A673 (cell line): ENCODE results near the gene S100A9. TPM values are rescaled to one million over a fixed set of nuclear protein-coding genes. Genes with fewer than 3 reads are reported as not detected.
A peak's percentile ranks its signal among the peaks of the same experiment; 100 is the strongest.

Source experiments
- BruUV-seq: library from RNA; stranded (reverse); fragments of 400-500 nt; replicated peaks from 2 replicates; lab custom pipeline; 2021; lab: Mats Ljungman, UMichigan
- CTCF ChIA-PET: fragments of 300-600 bp; sonication (Branson Sonifier 250); formaldehyde crosslinking; loops from one replicate; lab custom pipeline; 2022; ENCODE audit warnings: antibody characterized with exemption; lab: Charles Lee
- POLR2A ChIA-PET: fragments of 300-600 bp; sonication (Branson Sonifier 250); formaldehyde crosslinking; loops from one replicate; lab custom pipeline; 2022; ENCODE audit warnings: antibody characterized with exemption; ENCODE audit not compliant: low non-redundant PET; lab: Charles Lee
- DNase-seq: peaks from one replicate; pipeline ENCODE4 v3.0.0-alpha.2; 2015; ENCODE audit warnings: low spot score
- H3K27ac ChIP-seq: fragments of 200-600 bp; sonication (generic); 2 replicates; pipeline ENCODE4 v1.5.1; 2016; ENCODE audit warnings: mixed run types, low read depth, mild to moderate bottlenecking, mixed read lengths, antibody characterized with exemption, low read length; ENCODE audit not compliant: poor library complexity, severe bottlenecking
- H3K27me3 ChIP-seq: fragments of 200-600 bp; sonication (generic); replicated peaks from 2 replicates; pipeline ENCODE4 v1.6.1; 2017; ENCODE audit warnings: mixed run types, low read depth, mild to moderate bottlenecking, mixed read lengths, antibody characterized with exemption, low read length; ENCODE audit not compliant: insufficient read depth, poor library complexity
- H3K36me3 ChIP-seq: fragments of 200-600 bp; sonication (generic); 2 replicates; pipeline ENCODE4 v1.6.1; 2016; ENCODE audit warnings: mixed run types, mild to moderate bottlenecking, mixed read lengths, antibody characterized with exemption, low read length; ENCODE audit not compliant: insufficient read depth, poor library complexity, severe bottlenecking
- H3K4me1 ChIP-seq: fragments of 200-600 bp; sonication (generic); 2 replicates; pipeline ENCODE4 v1.6.1; 2017; ENCODE audit warnings: mixed run types, mild to moderate bottlenecking, mixed read lengths, antibody characterized with exemption, low read length; ENCODE audit not compliant: insufficient read depth, poor library complexity, severe bottlenecking
- H3K4me3 ChIP-seq: fragments of 200-600 bp; sonication (generic); 2 replicates; pipeline ENCODE4 v1.5.1; 2016; ENCODE audit warnings: low read depth, mixed run types, mild to moderate bottlenecking, mixed read lengths, low read length; ENCODE audit not compliant: poor library complexity, severe bottlenecking
- H3K9me3 ChIP-seq: fragments of 200-600 bp; sonication (generic); 2 replicates; pipeline ENCODE4 v1.6.1; 2016; ENCODE audit warnings: mixed run types, low read depth, mild to moderate bottlenecking, mixed read lengths, antibody characterized with exemption, low read length; ENCODE audit not compliant: poor library complexity, severe bottlenecking
- EZH2 ChIP-seq: fragments of 200-600 bp; sonication (generic); IDR thresholded peaks from 2 replicates; pipeline ENCODE4 v1.6.1; 2017; ENCODE audit warnings: borderline replicate concordance, low read depth, mild to moderate bottlenecking, mixed read lengths, antibody characterized with exemption, low read length; ENCODE audit not compliant: poor library complexity, severe bottlenecking
- intact Hi-C: fragments of 100-400 bp; cut with micrococcal nuclease; formaldehyde crosslinking; loops from one replicate; pipeline ENCODE4 v1.10.0; 2022; ENCODE audit not compliant: unreplicated experiment
- total RNA-seq: library from RNA; stranded (reverse); gene quantifications from 2 replicates; pipeline ENCODE4 v1.2.3, GENCODE V29; 2021
- TF ChIP-seq, protein P1 (sequence below): fragments of 300-800, 200-600 bp; sonication (generic); conservative IDR thresholded peaks from 2 replicates; pipeline ENCODE4 v1.5.1; 2017; ENCODE audit warnings: low read depth, mild to moderate bottlenecking, antibody characterized with exemption, low read length, moderate library complexity, mixed read lengths

S100A9 gene
- total RNA-seq, 1 experiment from 2014 or later, result not detected

DNA sequence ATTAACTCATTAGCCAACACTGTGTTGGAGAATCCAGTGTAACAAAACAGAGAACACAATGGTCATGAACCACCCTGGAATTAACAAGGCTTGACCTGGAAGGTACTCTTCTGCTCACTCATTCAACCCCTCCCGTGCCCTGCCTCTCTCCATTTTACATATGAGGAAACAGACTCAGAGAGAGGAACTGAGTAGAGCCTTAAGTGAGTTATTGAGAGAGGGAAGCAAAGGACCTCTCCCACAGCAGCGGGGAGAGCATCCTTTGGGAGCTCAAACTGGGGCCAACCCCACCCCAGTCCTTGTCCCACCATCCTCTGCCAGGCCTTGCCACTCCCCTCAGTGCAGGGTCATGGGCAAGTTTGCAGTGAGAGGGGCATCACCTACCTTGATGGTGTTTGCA is 16.4 kb downstream of the S100A9 start:
- TF ChIP-seq EZH2, result no peak
- TF ChIP-seq, protein P1, sequence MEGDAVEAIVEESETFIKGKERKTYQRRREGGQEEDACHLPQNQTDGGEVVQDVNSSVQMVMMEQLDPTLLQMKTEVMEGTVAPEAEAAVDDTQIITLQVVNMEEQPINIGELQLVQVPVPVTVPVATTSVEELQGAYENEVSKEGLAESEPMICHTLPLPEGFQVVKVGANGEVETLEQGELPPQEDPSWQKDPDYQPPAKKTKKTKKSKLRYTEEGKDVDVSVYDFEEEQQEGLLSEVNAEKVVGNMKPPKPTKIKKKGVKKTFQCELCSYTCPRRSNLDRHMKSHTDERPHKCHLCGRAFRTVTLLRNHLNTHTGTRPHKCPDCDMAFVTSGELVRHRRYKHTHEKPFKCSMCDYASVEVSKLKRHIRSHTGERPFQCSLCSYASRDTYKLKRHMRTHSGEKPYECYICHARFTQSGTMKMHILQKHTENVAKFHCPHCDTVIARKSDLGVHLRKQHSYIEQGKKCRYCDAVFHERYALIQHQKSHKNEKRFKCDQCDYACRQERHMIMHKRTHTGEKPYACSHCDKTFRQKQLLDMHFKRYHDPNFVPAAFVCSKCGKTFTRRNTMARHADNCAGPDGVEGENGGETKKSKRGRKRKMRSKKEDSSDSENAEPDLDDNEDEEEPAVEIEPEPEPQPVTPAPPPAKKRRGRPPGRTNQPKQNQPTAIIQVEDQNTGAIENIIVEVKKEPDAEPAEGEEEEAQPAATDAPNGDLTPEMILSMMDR, result no peak
- Histone ChIP-seq H3K4me1 (no peaks in the 10 kb centered on the region), H3K27ac (no peak overlapping the region), H3K36me3 (no peaks in the 10 kb centered on the region), H3K27me3 (peaks cover 34% of the 10 kb centered on the region), H3K9me3 (no peaks in the 10 kb centered on the region), H3K4me3 (no peak overlapping the region)
- ChIA-PET CTCF (no interaction called here), POLR2A (no interaction called here)
- no TSS peak for BruUV-seq
- intact Hi-C loops, result no loop called here
- DNase-seq, result no peak

DNA sequence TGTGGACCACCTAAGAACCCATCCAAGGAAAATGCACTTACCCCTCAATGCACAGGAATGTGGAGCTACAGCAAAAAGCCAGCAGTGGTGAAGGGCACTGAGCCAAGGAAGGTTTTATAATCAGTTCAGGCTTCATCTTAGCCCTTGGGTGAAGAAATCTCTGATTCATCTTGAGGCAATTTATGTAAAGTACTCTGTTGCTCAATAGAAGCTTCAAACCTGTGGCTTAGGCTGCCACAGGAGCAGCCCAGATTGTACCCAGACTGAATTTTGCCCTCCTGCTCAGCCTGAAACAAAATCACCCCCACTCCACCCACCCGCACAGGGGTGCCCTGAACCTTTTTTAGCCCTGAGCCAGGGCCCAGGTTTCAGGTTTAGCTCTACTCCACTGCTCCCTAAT is 17.9 kb downstream of the S100A9 start, which contains the start of gene S100A12:
Gene S100A12, minus strand, starts transcription at position 111 of the 400 bp plus-strand sequence. CDS start 1,029 bp downstream, outside the sequence.
- TF ChIP-seq, protein P1, result no peak
- TF ChIP-seq EZH2, result no peak
- no peaks in the 10 kb centered on the region for H3K4me1 ChIP-seq
- H3K27ac ChIP-seq, result no peak within 1 kb of the TSS
- DNase-seq, result peak; percentile 30
- H3K9me3 ChIP-seq, result no peaks in the 10 kb centered on the region
- intact Hi-C loops, result no loop called here
- ChIA-PET POLR2A (no interaction called here), CTCF (no interaction called here)
- no TSS peak for BruUV-seq
- H3K36me3 ChIP-seq, result no peaks in the 10 kb centered on the region
- H3K4me3 ChIP-seq, result no peak within 1 kb of the TSS
- H3K27me3 ChIP-seq, result peaks cover 43% of the 10 kb centered on the region

GRCh38 chr1:153379591-153379990 is 21.9 kb downstream of the S100A9 start:
- no peak overlapping the region for H3K27ac ChIP-seq
- no peaks in the 10 kb centered on the region for H3K4me1 ChIP-seq
- peaks cover 64% of the 10 kb centered on the region for H3K27me3 ChIP-seq
- CTCF ChIA-PET, result no interaction called here
- intact Hi-C loops, result no loop called here
- peaks cover 7% of the 10 kb centered on the region for H3K9me3 ChIP-seq
- BruUV-seq, result no TSS peak
- H3K4me3 ChIP-seq, result no peak overlapping the region
- H3K36me3 ChIP-seq, result no peaks in the 10 kb centered on the region
- no peak for TF ChIP-seq EZH2
- TF ChIP-seq, protein P1, result no peak
- no peak for DNase-seq
- POLR2A ChIA-PET, result no interaction called here
